GM15510 (cell line): ENCODE data around the gene ARMC3.

ENCODE experiments used
- POLR2A ChIP-seq: IDR thresholded peaks from 3 replicates; pipeline ENCODE4 v1.6.1; 2011; ENCODE audit warnings: borderline replicate concordance; ENCODE audit not compliant: insufficient read length; ENCODE audit errors: extremely low read depth

ARMC3 gene

GRCh38 chr10:22927661-22928403 lies at the start of gene ARMC3:
Gene ARMC3, plus strand, starts transcription at chr10:22928053. Its CDS starts 3,944 bp downstream, at chr10:22931997.
- TF ChIP-seq POLR2A, result peak; percentile 29

- TF ChIP-seq POLR2A, result no peak
These were observed 36.1 kb upstream of the ARMC3 start for GRCh38 chr10:22891797-22892196.

GRCh38 chr10:22893781-22894180 lies 34.1 kb upstream of the ARMC3 start:
- no peak for TF ChIP-seq POLR2A

- TF ChIP-seq POLR2A, result no peak
These were observed 33.1 kb upstream of the ARMC3 start for GRCh38 chr10:22894714-22895113.

- TF ChIP-seq POLR2A, result no peak
These were observed 32.6 kb upstream of the ARMC3 start for GRCh38 chr10:22895252-22895651.

- no peak for TF ChIP-seq POLR2A
These were observed 30.5 kb upstream of the ARMC3 start for GRCh38 chr10:22897371-22897770.

GRCh38 chr10:22899307-22899706 lies 28.5 kb upstream of the ARMC3 start:
- TF ChIP-seq POLR2A, result no peak

GRCh38 chr10:22899775-22900174 lies 28.1 kb upstream of the ARMC3 start:
- no peak for TF ChIP-seq POLR2A

GRCh38 chr10:22900841-22901601 lies 26.8 kb upstream of the ARMC3 start:
- TF ChIP-seq POLR2A, result no peak

GRCh38 chr10:22903694-22904093 lies 24.2 kb upstream of the ARMC3 start:
- TF ChIP-seq POLR2A, result no peak

GRCh38 chr10:22906767-22907166 lies 21.1 kb upstream of the ARMC3 start:
- TF ChIP-seq POLR2A, result no peak

- no peak for TF ChIP-seq POLR2A
These were observed 19.0 kb upstream of the ARMC3 start for GRCh38 chr10:22908837-22909236.

- no peak for TF ChIP-seq POLR2A
These were observed 16.8 kb upstream of the ARMC3 start for GRCh38 chr10:22911067-22911466.

- no peak for TF ChIP-seq POLR2A
These were observed 15.7 kb upstream of the ARMC3 start for GRCh38 chr10:22911889-22912762.
